ENCODE results near the gene ITPR2. TPM values are rescaled to one million over a fixed set of nuclear protein-coding genes. Genes with fewer than 3 reads are reported as not detected.

The ITPR2 gene
- total RNA-seq, 2 experiments from 2014 or later = 28.8 to 29.9 TPM

DNA sequence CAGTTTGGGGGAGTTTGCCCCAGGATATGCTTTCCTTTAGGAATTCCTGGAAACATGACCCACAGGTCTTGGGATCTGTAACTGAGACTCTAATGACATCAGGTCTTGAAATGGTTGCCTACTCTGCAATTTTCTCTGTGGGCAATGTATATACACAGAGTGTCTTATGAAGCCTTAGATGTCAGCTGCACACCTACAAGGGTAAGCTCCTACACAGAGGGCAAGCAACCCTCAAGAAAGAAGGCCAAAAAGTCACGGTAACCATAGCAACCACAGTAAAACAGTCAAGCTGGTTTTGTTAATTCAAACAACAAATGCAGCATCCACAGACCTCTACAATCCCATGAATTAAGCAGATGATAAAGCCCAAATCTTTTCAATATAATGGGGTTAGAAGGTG lies 344.6 kb downstream of the ITPR2 start:
- no peak overlapping the region for H3K27ac ChIP-seq (ENCODE audit: low read depth in 1 of 2, low read length in 2 of 2)
- H3K4me3 ChIP-seq (ENCODE audit: low read length) = no peak overlapping the region
- no peaks in the 10 kb centered on the region for H3K4me1 Mint-ChIP-seq (ENCODE audit: low read depth)
- peaks cover 26% of the 10 kb centered on the region for H3K36me3 ChIP-seq (ENCODE audit: insufficient read depth, low read length)
- ChIA-PET POLR2A (no interaction called here), CTCF (no interaction called here)
- no peaks in the 10 kb centered on the region for H3K27me3 ChIP-seq (ENCODE audit: control insufficient read depth in 1 of 2, insufficient read depth in 2 of 2, low read length in 2 of 2)
- H3K27me3 Mint-ChIP-seq = no peaks in the 10 kb centered on the region
- H3K4me3 Mint-ChIP-seq = no peak overlapping the region
- TF ChIP-seq CTCF (IDR thresholded peaks at IDR 0.05) = no peak
- ATAC-seq (ENCODE audit: poor library complexity) = no peak
- no peak for DNase-seq
- no peaks in the 10 kb centered on the region for H3K9me3 Mint-ChIP-seq
- intact Hi-C loops (cut with DNase I, micrococcal nuclease) = no loop called here
- no peak overlapping the region for H3K27ac Mint-ChIP-seq
- no peaks in the 10 kb centered on the region for H3K4me1 ChIP-seq (ENCODE audit: insufficient read depth, low read length)
- no peaks in the 10 kb centered on the region for H3K9me3 ChIP-seq (ENCODE audit: control insufficient read depth in 1 of 2, insufficient read depth in 1 of 2, low read length in 2 of 2)
- H3K36me3 Mint-ChIP-seq (ENCODE audit: low read depth) = peaks cover 90% of the 10 kb centered on the region

GRCh38 chr12:26473291-26473690 lies 359.7 kb downstream of the ITPR2 start:
- no peaks in the 10 kb centered on the region for H3K4me1 Mint-ChIP-seq (ENCODE audit: low read depth)
- Histone ChIP-seq H3K4me1 (ENCODE audit: insufficient read depth, low read length) (no peaks in the 10 kb centered on the region), H3K27ac (ENCODE audit: low read depth in 1 of 2, low read length in 2 of 2) (no peak overlapping the region), H3K9me3 (ENCODE audit: control insufficient read depth in 1 of 2, insufficient read depth in 1 of 2, low read length in 2 of 2) (no peaks in the 10 kb centered on the region), H3K36me3 (ENCODE audit: insufficient read depth, low read length) (peaks cover 15% of the 10 kb centered on the region), H3K27me3 (ENCODE audit: control insufficient read depth in 1 of 2, insufficient read depth in 2 of 2, low read length in 2 of 2) (no peaks in the 10 kb centered on the region), H3K4me3 (ENCODE audit: low read length) (no peak overlapping the region)
- no peaks in the 10 kb centered on the region for H3K27me3 Mint-ChIP-seq
- H3K4me3 Mint-ChIP-seq = no peak overlapping the region
- no peak overlapping the region for H3K27ac Mint-ChIP-seq
- intact Hi-C loops (cut with DNase I, micrococcal nuclease) = no loop called here
- ChIA-PET POLR2A (no interaction called here), CTCF (no interaction called here)
- DNase-seq (peak in 2 of 14 experiments; percentile 23 to 48), ATAC-seq (ENCODE audit: poor library complexity) (no peak)
- H3K36me3 Mint-ChIP-seq (ENCODE audit: low read depth) = peaks cover 90% of the 10 kb centered on the region
- TF ChIP-seq CTCF (IDR thresholded peaks at IDR 0.05) = no peak
- no peaks in the 10 kb centered on the region for H3K9me3 Mint-ChIP-seq

DNA sequence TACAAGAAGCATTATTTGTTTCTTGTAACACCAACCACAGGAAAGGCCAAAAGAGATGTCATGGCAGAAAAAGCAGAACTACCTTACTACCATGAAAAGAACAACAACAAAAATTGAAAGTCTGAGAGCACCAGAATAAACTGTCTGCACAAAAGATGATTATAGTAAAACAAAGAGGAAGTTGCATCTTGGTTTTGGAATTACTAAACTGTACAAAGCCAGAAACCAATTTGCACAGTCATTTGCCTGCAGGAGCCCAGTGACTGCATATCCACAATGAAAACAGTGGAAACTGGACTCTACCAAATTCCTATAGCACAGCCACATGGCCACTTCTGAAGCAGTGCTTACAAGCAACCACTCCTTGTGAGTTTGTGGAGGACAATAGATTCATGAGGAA lies 361.4 kb downstream of the ITPR2 start:
- ATAC-seq (ENCODE audit: poor library complexity) (no peak), DNase-seq (peak in 3 of 14 experiments; percentile 13 to 25 (median 20))
- Histone ChIP-seq H3K36me3 (ENCODE audit: insufficient read depth, low read length) (peaks cover 15% of the 10 kb centered on the region), H3K27me3 (ENCODE audit: control insufficient read depth in 1 of 2, insufficient read depth in 2 of 2, low read length in 2 of 2) (no peaks in the 10 kb centered on the region), H3K9me3 (ENCODE audit: control insufficient read depth in 1 of 2, insufficient read depth in 1 of 2, low read length in 2 of 2) (no peaks in the 10 kb centered on the region), H3K4me3 (ENCODE audit: low read length) (no peak overlapping the region), H3K4me1 (ENCODE audit: insufficient read depth, low read length) (no peaks in the 10 kb centered on the region), H3K27ac (ENCODE audit: low read depth in 1 of 2, low read length in 2 of 2) (no peak overlapping the region)
- ChIA-PET CTCF (no interaction called here), POLR2A (no interaction called here)
- Mint-ChIP-seq H3K27ac (no peak overlapping the region), H3K36me3 (ENCODE audit: low read depth) (peaks cover 78% of the 10 kb centered on the region), H3K27me3 (no peaks in the 10 kb centered on the region), H3K9me3 (no peaks in the 10 kb centered on the region), H3K4me1 (ENCODE audit: low read depth) (no peaks in the 10 kb centered on the region), H3K4me3 (no peak overlapping the region)
- intact Hi-C loops (cut with DNase I, micrococcal nuclease) = no loop called here
- TF ChIP-seq CTCF (IDR thresholded peaks at IDR 0.05) = no peak
